Ishikawa (cell line): Measurements from ENCODE around the gene TMEM44.

Experiments
- CEBPB ChIP-seq: IDR thresholded peaks from 2 replicates; pipeline ENCODE4 v1.6.1; 2012
- CREB1 ChIP-seq: IDR thresholded peaks from 2 replicates; pipeline ENCODE4 v1.6.1; 2012; ENCODE audit warnings: low read depth
- EGR1 ChIP-seq: IDR thresholded peaks from 2 replicates; pipeline ENCODE4 v1.6.1; 2012
- EP300 ChIP-seq: IDR thresholded peaks from 2 replicates; pipeline ENCODE4 v1.6.1; 2012; ENCODE audit warnings: borderline replicate concordance
- FOXM1 ChIP-seq: IDR thresholded peaks from 2 replicates; pipeline ENCODE4 v1.6.1; 2012; ENCODE audit warnings: low read depth, borderline replicate concordance
- MAX ChIP-seq: IDR thresholded peaks from 2 replicates; pipeline ENCODE4 v1.6.1; 2012
- NFIC ChIP-seq: IDR thresholded peaks from 2 replicates; pipeline ENCODE4 v1.6.1; 2012
- RAD21 ChIP-seq: IDR thresholded peaks from 2 replicates; pipeline ENCODE4 v1.6.1; 2012; ENCODE audit warnings: low read depth
- REST ChIP-seq: IDR thresholded peaks from 2 replicates; pipeline ENCODE4 v1.6.1; 2012; ENCODE audit warnings: low read depth, mild to moderate bottlenecking
- TAF1 ChIP-seq: IDR thresholded peaks from 2 replicates; pipeline ENCODE4 v1.6.1; 2012; ENCODE audit warnings: low read depth, mild to moderate bottlenecking
- TCF12 ChIP-seq: IDR thresholded peaks from 2 replicates; pipeline ENCODE4 v1.6.1; 2012; ENCODE audit warnings: low read depth
- TEAD4 ChIP-seq: IDR thresholded peaks from 2 replicates; pipeline ENCODE4 v1.6.1; 2012
- YY1 ChIP-seq: IDR thresholded peaks from 2 replicates; pipeline ENCODE4 v1.6.1; 2012; ENCODE audit warnings: low read depth
- ZBTB7A ChIP-seq: IDR thresholded peaks from 2 replicates; pipeline ENCODE4 v1.6.1; 2012; ENCODE audit warnings: low read depth
- TF ChIP-seq, protein P1 (sequence below): IDR thresholded peaks from 2 replicates; pipeline ENCODE4 v1.6.1; 2012

Gene TMEM44

DNA sequence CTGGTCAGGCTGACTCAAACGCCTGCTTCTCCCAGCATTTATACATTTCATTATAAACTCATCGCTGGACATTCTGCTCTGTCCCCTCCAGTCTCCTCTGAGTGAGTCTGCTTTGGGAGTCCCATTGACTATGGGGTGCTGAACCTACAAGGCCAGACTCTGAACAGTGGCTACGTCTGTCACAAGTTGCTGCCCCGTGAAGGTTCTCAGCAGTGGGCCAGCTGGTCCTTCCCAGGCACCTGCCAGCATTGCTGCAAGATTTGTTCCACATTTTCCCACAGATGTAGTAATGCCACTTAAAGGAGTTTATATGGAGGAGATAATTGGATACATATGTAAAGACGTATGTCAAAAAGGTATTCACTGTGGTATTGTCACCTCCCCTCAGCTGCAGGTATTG, 73.7 kb downstream of the TMEM44 start:
- TF ChIP-seq RAD21 (no peak), TAF1 (no peak), EGR1 (no peak), CREB1 (no peak), FOXM1 (no peak), TCF12 (no peak), YY1 (no peak), TEAD4 (no peak), MAX (no peak)

DNA sequence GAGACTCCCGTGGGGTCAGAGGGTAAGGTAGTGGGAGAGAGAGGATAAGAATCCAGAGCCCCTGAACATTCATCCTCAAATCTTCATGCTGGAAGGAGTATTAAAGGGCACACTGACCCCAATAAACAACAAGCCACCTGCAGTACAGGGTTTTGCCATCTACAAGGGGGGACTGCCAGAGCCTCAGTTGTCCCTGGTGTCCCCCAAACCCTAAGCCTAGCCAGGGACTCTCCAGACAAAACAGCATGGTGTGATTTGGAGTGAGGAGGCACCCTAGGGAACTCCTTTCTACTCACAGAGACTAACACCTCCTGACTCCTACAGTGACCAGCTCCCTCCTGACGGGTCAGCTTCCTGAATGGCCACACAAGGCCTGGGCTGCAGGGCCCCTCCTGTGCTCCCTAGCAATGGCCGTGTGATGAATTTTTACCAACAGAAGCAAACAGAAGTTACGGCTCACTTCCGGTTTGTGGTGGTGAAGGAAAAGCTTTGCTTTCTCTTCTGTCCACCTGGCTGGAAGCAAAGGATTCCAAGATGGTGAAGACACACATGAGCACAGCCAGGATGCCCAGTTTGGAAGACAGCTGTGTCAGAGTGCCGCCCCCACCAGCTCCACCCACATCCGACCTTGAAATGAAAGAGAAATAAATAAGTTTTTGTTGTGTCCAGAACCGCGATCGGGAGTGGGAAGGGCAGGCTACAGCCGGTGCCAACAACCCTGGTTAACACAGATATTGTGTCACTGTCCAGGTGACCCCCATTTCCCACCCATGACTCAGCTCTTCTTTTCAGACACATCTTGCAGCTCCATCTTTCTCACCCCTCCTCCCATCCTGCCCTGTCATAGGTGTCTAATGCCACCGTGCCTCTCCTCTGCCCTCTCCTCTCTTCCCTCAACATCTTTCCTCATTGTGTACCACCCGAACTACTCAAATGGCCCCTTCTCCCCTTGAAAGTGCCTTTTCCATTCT, 76.8 kb downstream of the TMEM44 start:
- TF ChIP-seq FOXM1 (no peak), REST (no peak), TCF12 (no peak), EP300 (no peak), CEBPB (no peak), ZBTB7A (no peak), YY1 (no peak), MAX (no peak), CREB1 (no peak), EGR1 (no peak)
- TF ChIP-seq, protein P1, sequence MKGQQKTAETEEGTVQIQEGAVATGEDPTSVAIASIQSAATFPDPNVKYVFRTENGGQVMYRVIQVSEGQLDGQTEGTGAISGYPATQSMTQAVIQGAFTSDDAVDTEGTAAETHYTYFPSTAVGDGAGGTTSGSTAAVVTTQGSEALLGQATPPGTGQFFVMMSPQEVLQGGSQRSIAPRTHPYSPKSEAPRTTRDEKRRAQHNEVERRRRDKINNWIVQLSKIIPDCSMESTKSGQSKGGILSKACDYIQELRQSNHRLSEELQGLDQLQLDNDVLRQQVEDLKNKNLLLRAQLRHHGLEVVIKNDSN: no peak

DNA sequence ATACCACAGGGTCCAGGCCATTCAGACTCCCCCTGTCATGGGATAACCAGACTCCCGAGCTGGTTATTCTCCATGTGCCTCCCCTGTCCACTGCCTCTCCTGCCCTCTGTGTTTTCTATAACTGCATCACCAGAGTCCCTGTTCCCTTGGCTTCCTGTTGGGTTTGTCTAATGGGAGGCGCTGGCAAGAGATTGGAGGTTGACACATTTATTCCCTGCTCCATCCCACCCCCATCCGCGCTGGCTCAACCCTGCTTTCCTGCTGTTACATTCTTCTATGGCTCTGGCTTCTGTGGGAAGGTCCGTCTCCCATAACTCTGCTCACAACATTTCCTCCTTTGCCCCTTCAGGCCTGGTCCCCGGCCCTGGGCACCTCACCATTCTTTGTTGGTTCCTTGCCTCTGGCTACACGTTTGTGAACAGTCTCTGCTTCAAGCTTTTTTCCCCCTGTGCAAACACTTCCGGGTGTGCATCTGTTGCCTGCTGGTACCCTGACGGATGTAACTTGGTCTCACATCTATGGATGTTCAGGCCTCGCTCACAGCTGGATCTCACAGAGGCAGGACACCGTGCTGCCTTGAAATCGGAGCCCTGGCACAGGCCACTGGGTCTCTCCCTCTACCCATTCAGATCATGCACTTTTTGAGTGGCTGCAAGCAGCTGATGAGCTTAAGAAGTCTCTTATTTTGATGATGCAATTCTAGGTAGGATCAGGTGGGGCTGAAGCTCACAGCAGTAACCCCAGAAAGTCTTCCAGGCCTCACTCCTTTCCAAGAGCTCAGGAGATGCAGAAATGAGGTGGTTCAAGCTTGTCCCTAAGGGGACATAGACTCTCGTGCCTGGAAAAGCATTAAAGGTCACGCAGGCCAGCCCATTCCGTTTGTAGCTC, 77.8 kb downstream of the TMEM44 start:
- no peak for TF ChIP-seq MAX
- 0 out of 2 replicates have a peak, but pooled peaks have one; percentile 6 for TF ChIP-seq CEBPB
- no peak for TF ChIP-seq NFIC
- TF ChIP-seq TAF1: no peak
- no peak for TF ChIP-seq TCF12
- no peak for TF ChIP-seq EP300

DNA sequence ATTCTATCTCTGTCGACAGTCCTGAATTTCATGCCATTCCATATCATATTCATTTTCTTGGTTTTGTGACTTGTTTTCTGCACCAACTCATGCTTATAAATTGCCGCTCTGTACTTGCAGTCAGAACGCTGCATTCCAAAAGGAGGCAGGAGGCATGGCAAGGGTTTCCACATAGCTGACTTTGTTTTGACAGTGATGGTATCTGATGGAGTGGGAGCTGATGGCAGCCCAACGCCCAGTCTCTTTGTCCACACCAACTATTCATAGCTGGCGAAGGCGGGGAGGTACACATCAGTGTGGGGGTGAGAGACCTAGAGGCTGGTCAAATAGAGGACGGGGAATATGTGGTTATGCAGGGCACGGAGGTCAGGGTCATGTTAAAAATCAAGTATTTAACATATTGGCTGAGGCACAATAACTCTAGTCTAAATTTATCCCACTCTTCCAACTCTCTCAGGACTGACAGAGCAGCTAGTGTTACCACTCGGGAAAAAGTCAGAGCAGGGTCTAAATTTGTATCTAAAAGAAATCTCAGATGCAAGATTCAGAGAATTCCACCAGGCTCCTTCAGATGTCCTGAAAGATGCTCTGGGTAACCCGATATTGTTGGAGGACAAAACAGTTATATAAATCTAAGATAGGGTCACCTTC, 78.6 kb downstream of the TMEM44 start:
- TF ChIP-seq TCF12 (no peak), NFIC (no peak), EP300 (no peak), EGR1 (no peak), YY1 (no peak), RAD21 (no peak), MAX (no peak), REST (no peak), TEAD4 (no peak), CEBPB (no peak), ZBTB7A (no peak), FOXM1 (no peak), TAF1 (no peak), CREB1 (no peak)
- TF ChIP-seq, protein P1: no peak
